Stimulated activated CD4-positive, alpha-beta T cell treated with anti-CD3 and anti-CD28 coated beads, TNF-alpha, amount 100 ng/mL, for 1 hour (primary cell): ENCODE results near the gene C11orf54.
"Not testable (repeated sequence)": the region's sequence is repeated elsewhere in the genome, so short reads cannot be mapped to it uniquely, and the experiment has no call there.

Experiments
- DNase-seq, 3 donors: peaks; one replicate each; pipeline ENCODE4 v3.0.0-alpha.2; 2020; ENCODE audit warnings: low read depth in 3 of 3, low spot score in 1 of 3

C11orf54 gene

DNA sequence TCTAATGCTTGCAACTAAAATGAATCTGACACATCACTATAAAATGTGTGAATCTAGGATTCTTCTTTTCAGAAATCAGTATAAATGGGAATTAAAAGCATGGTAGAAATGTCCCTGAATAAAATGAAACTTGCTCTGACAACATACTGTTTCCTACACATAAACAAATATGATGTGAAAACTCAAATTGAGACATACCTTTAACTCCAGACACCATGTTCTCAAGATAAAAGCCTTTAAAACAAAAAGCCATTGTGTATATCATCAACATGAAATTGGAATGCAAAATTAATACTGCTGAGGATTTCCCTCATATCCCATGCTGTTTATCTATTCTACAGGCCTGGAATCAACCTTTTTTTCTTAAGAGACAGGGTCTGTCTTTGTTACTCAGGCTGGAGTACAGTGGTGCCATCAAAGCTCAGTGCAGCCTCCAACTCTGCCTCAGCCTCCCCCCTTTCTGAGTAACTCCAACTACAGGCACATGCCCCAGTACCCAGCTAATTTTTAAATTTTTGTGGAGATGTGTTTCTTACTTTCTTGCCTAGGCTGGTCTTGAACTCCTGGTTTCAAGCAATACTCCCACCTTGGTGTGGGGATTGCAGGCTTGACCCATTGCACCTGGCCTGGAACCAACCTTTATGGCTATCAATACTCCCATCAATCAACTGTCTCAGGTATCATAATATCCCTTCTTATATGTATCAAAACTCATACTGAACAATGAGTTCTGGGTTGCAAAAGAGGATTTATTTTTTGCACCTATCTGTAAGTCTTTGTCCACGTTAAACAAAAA, 6.8 kb upstream of the C11orf54 start:
- no peak for DNase-seq

DNA sequence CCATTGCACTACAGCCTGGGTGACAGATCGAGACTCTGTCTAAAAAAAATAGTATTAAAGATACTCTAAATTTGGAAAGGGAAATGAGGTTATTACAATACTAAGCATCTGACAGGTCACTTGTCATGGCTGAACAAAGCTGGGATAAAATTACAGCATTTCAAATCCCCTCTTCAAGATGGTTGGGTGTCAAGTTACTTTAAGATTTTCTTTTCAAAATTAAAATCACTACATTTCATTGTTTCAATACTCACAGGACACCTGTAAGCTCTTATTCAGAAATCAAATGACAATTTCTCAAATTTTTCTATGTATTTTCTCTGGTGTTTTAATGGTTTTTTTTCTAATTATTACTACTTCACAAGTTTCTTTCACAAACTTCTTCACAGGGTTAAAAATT, 5.8 kb upstream of the C11orf54 start:
- DNase-seq, result no peak

DNA sequence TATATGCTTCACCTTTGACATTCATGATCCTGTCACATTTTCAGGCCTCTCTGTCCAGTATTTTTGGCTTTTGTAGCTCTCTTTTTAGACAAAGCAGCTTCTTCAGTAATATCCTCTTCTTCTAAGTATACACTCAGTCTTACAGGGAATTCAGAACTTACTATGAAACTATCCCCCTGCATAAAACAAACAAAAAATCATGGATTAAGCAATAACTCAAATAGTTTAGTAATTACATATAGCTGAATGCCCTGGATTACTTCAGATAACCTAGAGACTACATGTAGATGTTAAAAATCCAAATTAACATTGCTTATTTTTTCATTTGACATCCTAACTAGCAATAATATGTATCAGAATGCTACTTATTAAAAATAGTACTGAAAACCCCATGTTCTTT, 5.3 kb upstream of the C11orf54 start:
- no peak for DNase-seq

DNA sequence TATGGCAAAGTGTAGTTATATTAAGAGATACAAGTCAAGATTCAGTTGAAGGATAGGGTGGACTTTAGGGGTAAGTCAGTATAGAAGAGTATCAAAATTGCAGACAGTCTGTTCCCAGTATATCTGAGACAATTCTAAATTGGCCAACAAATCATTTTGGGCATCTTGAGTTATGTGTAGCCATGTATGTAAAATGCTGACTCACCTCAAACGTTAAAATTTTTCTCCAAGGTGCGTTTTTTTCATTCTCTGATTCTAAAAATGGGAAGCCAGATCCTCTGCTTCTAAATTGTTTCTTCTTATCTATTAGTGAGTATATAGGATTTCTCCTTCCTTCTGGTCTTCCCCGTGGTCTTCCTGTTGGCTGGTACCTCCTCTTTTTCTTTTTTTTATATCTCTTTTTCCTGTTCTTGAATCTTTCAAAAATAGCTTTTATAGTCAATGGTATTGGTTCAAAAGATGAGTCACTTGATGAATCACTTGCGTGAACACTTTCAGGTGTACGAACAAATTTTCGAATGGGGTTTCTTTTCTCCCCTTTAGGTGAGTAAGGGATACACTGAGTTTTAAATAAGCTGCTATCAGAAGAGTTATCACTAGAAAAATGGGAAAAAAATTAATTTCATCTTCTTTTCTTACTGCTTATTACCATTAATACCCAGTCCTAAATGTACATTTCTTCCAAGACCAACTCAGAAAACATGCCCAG, 3.4 kb upstream of the C11orf54 start:
- DNase-seq, result no peak

DNA sequence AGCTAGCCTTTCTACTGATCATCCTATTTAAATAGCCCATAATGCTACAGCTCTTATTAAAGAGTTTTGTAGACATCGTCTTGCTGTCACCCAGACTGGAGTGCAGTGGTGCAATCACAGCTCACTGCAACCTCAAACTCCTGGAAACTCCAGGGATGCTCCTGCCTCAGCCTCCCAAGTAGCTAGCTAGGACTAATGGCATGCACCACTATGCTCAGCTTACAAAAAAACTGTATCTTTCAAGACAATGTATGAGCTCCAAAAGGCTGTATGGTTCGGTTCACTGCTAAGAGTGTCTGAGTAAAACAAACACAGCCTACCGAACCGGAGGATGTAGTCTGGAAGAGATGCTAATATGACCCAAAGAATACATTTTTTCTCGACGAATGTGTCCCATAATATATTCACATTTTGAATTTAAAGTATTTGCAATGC, 2.8 kb upstream of the C11orf54 start:
- no peak for DNase-seq

DNA sequence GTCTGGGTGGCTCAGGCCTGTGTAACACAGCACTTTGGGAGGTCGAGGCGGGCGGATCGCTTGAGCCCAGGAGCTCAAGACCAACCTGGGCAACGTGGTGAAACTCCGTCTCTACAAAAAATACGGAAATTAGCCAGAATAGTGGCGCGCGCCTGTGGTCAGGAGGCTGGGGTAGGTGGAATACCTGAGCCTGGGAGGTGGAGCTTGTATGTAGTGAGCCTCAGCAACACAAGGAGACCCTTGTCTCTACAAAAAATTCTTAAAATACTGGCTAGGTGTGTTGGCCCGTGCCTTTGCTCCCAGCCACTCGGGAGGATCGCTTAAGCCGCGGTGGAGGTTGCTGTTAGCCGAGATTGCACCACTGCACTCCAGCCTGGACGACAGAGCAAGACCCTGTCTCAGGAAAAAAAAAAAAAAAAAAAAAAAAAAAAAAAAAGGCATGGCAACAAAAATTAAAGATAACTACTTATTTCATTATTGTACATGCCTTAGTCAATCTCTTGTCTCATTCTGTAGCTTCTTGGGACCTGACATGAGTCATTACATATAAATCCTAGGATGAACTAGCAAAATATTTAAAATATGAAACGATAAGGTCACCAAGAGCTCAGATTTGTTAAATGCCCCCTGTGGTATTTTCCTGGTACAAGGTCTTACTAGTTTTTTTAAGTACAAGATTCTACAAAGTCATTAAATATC, 1.3 kb upstream of the C11orf54 start:
- peak in 1 of 3 donors; percentile 18 for DNase-seq

DNA sequence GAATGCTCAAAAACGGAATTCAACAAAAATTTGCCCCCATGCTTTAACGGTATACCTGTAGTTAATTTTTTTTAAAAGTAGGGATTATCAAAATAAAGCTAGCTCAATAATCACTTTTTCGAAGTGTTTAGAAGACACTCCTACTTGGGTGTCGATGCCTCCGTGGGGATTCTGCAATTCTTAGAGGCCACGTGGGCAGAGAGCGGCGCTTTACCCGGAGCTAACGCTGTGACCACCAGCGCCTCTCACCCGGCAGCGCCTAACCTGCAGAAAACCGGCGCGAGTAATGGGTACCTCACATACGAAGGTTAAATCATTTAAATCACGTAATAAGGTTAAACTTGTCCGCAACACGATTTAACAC, 760 bp upstream of the C11orf54 start:
- peak; percentile 11 to 49 (median 25) for DNase-seq

DNA sequence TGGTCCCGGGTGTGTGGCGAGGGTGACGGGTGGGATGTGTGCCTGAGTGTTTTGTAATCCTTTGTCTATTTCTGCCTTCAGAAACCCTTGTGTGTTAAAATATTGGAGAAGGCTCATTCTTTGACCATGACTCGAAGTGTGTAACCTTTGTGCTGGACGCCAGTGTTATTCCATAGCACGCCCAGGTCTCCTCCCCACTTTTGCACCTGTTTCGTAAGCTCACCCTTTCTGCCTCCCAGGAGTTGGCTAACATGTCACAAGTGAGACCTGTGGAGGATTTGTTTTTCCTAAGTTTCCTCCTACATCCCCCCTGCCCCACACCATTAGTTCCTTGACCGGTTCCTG, 382 bp downstream of the C11orf54 start:
- no peak for DNase-seq

DNA sequence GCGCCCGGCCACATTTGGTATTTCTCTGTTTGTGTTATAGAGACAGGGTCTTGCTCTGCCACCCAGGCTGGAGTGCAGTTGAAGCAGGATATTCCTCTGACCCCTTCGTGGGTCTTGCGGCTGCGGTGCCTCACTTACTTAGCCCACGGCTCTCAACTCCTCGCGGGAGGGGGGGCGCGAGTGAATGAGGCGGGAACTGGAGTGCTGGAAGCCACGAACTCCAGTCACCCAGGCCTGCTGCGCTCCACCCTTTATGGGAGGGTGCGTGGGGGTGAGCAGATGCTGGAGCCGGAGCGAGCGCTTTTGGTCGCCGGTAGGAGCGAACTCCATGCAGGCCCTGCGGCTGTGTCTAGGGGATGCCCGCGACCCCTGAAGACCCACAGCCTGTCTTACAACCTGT, 1.8 kb downstream of the C11orf54 start:
- DNase-seq, result no peak

DNA sequence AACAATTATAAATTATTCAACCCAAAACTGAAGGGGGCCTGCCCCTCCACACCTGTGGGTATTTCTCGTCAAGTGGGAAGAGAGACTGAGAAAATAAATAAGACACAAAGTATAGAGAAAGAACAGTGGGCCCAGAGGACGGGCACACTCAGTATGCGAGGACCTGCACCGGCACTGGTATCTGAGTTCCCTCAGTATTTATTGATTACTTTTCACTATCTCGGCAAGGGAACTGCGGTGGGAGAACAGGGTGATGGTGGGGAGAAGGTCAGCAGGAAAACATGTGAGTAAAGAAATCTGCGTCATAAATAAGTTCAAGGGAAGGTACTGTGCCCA, 3.2 kb downstream of the C11orf54 start:
- no peak for DNase-seq

DNA sequence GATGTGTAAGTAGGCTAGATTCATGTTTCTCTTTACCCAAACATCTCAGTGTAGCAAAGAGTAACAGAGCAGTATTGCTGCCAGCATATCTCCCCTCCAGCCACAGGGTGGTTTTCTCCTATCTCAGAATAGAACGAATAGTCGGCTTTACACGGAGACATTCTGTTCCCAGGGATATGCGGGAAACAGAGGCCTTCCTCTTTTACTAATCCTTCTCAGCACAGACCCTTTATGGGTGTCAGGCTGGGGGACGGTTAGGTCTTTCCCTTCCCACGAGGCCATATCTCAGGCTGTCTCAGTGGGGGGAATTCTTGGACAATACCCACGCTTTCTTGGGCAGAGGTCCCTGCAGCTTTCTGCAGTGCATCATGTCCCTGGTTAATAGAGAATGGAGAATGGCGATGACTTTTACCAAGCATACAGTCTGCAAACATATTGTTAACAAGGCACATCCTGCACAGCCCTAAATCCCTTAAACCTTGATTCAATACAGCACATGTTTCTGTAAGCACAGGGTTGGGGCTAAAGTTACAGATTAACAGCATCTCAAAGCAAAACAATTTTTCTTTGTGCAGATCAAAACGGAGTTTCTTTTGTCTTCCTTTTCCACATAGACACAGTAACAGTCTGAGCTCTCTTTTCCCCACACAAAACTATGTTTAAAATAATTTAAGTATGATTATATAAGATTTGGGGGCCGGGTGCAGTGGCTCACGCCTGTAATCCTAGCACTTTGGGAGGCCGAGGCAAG, 3.7 kb downstream of the C11orf54 start:
- DNase-seq, result not testable (repeated sequence)

DNA sequence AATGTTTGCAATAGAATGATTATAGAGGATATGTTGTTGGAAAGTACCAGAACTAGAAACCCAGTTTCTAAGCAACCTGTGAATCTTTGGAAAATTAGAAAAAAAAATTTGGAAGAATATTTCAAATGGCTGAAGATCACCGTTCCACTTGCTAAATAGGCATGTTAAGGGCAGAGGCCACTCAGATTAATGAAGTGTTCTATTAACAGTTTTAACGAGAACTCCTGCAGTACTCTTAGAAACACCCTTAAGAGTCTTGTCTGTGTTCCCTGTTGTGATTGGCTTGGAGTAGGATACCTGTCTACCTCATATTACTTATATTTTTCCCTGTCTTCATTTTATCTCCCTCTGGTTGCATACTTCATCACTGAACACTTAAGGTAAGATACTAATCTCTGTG, 4.6 kb downstream of the C11orf54 start:
- DNase-seq, result no peak

DNA sequence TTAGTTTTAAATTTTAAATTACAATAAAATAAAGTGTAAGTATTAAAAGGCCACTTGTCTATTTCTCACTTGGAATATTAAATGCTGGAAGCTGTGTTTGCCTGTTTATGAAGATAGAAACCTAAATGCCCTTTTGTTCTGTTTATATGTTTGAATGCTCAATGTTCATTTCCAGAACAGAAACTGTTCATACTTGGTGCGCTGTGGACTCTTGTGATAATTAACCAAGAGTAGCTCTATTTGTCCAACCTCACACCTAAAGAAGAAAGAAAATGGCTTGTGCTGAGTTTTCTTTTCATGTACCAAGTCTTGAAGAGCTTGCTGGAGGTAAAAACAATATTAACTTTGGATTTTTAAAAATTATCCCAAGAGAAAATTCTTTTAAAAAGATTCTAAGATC, 5.7 kb downstream of the C11orf54 start:
- no peak for DNase-seq

DNA sequence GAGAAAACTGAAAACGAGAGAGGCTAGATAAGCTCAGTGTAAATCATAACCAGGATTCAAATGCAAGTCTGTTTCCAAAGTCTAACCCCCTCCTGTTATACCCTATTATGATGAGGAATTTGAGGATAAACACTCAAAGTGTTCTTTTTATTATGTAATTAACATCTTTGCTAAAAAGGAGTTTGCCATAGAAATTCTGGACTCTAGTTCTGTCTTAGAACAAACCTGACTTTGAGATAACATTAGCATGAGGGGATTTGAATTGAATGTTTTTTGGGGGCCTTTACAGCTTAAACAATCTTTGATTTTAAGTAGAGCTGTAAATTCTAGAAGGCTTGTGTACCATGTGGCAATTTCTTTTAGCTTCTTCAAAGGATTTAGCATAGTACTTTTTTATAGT, 9.5 kb downstream of the C11orf54 start:
- DNase-seq, result no peak

DNA sequence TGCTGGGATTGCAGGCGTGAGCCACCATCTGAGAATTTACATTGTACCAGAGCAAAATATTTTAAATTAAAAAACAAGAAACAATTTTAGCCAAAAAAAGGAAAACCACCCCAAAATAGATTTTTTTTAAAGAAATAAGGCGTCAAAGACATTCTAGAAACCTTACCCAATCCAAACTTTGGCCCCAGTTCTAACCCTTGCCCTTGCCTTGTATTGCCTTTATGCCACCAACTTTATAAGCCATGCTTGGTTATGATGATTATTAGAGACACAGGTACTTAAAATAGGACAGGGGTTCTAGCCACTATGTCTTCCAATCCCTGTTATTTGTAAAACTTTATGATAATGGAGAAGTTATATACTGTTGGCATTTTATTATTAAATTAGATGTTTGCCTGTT, 11.8 kb downstream of the C11orf54 start:
- DNase-seq, result no peak

DNA sequence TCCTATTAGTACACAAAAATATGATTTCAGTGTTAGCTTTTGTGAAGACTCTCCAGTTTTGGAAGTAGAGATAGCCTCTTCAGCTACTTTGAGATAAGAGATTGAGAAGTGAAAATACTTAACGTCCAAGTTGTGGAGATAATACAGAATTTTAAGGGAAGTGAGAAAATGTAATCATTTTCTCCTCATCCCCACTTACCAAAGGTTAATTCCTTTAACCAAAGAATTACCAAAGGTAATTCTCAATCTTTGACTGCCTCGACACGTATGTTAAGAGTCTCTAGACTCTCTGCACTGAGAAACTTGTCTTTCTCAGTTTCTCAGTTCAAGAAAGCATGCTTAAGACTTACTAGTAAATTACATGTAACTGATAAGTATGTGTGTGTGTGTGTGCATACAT, 15.3 kb downstream of the C11orf54 start:
- DNase-seq, result no peak

DNA sequence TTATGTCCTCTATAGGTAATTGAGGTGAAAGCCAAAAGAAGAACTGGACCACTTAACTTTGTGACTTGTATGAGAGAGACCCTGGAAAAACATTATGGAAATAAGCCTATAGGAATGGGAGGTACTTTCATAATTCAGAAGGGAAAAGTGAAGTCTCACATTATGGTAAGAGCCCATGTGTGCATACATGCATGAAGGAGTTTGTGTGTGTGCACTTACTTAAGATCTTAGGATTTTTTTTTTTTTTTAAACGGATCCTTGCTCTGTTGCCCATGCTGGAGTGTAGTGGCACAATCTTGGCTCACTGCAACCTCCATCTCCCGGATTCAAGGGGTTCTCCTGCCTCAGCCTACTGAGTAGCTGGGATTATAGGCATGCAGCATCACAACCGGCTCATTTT, 15.8 kb downstream of the C11orf54 start:
- no peak for DNase-seq

DNA sequence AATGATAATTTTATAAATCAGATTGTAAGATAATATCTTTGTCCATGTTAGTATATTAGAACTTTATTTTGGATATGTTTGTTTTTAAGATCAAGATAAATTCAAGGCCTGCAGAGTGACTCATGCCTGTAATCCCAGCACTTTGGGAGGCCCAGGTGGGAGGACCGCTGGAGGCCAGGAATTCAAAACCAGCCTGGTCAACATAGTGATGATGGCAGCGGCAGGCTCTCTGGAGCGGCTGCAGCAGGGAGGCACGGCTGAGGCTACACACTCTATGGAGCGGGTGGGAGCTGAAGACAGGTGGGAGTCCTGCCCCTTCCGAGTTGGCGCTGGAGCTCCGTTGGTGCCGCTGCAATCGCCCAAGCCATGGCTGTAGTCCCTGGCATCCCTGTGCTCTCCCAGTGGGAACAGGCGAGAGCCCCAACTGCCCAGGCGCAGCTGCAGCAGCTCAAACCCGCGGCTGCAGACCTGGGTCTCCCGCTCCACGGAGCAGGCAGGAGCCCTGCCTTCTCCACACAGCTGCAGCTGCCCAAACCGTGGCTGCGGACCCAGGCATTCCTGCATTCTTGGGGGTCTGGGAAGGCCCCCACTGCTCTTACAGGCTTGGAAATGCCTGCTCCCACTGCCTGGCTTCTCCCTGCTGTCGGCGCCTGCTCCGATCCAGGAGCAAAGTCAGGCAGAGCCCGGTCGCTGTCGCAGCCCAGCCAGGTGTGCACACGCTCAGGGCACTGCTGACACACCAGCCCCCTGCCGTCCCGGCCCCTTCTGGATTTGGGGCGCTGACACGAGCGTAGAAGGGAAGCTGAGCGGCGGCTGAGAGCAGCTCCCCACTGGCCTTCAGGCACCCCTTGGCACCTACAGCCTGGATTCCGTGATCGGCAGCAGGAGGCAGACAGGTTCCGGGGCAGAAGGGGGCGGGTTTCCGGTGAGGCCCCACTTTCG, 16.7 kb downstream of the C11orf54 start:
- no peak for DNase-seq

DNA sequence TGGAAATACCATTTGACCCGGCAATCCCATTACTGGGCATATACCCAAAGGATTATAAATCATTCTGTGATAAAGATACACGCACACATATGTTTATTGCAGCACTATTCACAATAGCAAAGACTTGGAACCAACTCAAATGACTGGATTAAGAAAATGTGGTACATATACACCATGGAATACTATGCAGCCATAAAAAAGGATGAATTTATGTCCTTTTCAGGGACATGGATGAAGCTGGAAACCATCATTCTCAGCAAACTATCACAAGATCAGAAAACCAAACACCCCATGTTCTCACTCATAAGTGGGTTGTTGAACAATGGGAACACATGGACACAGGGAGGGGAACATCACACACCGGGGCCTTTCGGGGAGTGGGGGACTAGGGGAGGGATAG, 17.7 kb downstream of the C11orf54 start:
- DNase-seq, result not testable (repeated sequence)

DNA sequence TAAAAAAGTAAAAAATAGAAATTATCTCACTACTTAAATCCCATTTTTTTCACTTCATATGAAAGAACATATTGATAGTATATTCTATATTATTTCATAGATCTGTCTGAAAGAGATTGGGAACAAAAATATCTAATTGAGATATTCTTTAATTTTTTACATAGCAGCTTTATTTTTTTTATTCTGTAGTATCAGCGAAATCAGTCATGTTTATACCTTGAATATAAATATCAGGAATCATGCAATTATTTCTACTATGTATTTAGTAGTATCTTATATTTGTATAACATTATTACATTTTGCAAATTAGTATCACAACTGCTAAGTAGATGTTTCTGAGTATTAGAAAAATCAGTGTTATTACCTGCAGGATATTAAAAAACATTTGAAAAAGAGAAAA, 20.4 kb downstream of the C11orf54 start:
- DNase-seq, result no peak

DNA sequence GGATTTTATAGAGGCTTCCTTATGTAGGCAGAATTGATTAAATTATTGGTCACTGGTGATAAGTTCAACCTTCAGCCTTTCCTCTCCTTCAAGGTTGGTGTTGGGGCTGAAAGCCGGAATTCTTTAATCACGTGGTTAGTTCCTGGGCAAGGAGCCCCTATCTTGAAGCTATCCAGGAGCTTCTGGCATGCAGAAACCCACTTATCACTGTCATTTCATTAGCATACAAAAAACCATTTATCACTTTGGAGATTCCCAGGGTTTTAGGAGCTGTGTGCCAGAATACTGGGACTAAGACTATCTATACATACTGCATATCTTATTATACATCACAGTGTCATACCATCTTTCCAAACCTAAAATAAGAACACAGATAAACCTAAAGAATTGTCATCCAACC, 24.1 kb downstream of the C11orf54 start:
- DNase-seq, result no peak
